ENCODE measurements around the gene NEMF. TPM values are rescaled to one million over a fixed set of nuclear protein-coding genes. Genes with fewer than 3 reads are reported as not detected.
A peak's percentile ranks its signal among the peaks of the same experiment; 100 is the strongest.
"Not testable (repeated sequence)": the region's sequence is repeated elsewhere in the genome, so short reads cannot be mapped to it uniquely, and the experiment has no call there.

The NEMF gene
- total RNA-seq, 2 donors from 2014 or later, result 43.9 to 45.2 TPM

DNA sequence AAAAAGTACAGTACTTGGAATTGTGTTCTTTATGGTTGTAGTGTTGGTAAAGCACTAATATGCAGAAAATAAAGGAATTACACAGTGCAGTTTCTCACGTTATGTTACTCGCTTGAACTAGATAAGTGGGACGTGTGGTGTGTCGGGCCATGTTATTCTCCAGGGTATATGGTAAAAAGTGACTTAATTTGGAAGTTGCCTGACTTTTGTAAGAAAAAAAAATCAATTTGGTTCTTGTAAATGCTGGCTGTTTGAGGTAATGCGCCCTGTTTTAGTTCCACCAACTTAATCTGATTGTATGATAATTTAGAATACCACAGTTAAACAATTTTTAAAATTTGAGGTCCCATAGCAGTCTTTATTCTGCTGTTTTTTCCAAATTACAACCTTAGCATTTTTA, 44.4 kb upstream of the NEMF start:
- Histone ChIP-seq H3K9me3 (no peaks in the 10 kb centered on the region), H3K27ac (peak overlapping the region; percentile 47 to 60), H3K4me1 (peaks cover 0 to 46% of the 10 kb centered on the region in 2 donors), H3K27me3 (no peaks in the 10 kb centered on the region), H3K4me3 (no peak overlapping the region), H3K36me3 (peaks cover 21% of the 10 kb centered on the region)
- no peak for DNase-seq (ENCODE audit: low spot score)
- TF ChIP-seq, protein P1, sequence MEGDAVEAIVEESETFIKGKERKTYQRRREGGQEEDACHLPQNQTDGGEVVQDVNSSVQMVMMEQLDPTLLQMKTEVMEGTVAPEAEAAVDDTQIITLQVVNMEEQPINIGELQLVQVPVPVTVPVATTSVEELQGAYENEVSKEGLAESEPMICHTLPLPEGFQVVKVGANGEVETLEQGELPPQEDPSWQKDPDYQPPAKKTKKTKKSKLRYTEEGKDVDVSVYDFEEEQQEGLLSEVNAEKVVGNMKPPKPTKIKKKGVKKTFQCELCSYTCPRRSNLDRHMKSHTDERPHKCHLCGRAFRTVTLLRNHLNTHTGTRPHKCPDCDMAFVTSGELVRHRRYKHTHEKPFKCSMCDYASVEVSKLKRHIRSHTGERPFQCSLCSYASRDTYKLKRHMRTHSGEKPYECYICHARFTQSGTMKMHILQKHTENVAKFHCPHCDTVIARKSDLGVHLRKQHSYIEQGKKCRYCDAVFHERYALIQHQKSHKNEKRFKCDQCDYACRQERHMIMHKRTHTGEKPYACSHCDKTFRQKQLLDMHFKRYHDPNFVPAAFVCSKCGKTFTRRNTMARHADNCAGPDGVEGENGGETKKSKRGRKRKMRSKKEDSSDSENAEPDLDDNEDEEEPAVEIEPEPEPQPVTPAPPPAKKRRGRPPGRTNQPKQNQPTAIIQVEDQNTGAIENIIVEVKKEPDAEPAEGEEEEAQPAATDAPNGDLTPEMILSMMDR (IDR thresholded peaks at IDR 0.05), result no peak

DNA sequence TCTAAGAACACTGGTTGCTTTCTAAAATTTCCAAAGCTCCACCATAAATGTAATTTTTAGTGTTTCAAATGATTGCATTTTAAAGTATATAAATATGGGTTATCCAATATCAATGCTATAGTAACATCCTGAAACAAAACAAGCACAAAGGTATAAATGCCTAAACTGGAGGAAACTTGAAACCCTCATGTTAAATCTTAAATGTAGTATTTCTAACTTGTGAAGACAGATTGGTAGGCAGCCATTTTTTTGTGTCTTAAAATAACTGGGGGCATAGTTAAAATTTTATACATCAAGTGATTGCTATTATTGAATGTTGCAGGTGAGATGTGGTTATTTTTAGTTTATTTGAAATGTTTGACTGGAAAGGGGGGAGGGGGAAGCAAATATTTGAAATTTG, 43.7 kb upstream of the NEMF start:
- not testable (repeated sequence) for DNase-seq (ENCODE audit: low spot score); H3K27me3 ChIP-seq; H3K9me3 ChIP-seq
- Histone ChIP-seq H3K27ac (peak overlapping the region; percentile 47 to 60), H3K4me3 (peak overlapping the region in 1 of 2 donors; percentile 99), H3K36me3 (peaks cover 21% of the 10 kb centered on the region), H3K4me1 (peaks cover 0 to 51% of the 10 kb centered on the region in 2 donors)

DNA sequence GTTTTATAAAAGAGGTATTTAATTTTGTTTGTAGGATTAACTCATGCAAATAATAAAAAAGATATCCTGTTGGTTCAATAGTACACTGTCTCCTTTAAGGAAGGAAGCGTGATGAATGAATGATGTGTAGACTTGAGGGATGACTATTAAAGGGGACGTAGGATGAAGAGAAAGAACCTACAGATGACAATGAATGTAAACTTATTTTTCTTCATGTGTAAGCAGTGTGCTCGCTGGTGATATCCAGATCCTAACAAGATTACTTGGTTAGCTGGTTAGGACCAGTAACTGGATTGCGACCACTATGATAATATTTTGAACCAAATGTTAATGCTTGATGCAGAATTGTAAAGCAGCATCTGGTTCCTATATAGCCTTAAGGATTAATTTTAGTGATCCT, 42.9 kb upstream of the NEMF start:
- peak overlapping the region; percentile 99 to 100 for H3K4me3 ChIP-seq

DNA sequence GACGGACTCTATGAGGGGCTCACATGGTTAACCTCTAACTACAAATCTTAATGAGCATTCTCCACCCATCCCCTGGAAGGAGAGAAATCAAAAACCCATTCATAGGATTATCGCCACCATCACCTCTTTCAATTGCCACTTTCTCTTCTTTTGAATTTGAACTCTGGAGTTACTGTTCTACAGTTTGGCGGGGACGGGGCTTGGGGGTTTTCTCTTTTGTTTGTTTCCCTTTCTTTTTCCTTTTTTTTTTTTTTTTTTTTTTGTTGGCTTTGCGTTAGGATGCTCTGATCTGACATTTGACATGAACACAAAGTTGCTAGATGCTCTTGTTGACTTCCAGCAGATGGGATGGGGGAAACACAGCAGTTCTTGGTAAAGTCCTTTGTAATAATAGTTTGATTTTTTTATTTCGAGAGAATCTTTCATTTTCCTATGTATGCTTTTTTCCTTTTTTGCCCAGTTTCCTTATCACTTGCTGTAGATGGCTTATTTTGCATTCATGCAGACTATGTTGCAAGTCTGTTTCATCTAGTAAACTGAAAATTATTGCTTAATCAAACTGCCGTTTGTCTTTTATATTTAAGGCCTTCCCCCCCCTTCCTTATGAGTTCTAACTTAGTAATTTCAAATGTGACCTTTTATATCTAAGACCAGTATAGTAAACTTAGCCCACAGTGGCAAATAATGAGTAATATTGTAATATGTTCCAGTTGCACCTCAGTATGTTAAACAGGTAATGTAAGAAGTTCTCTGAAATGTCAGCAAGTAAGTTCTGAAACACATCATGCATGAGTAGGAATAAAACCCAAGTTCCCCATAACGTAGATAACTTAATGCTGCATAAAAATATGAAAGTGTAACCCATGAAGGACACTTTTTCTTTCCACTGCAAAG, 41.9 kb upstream of the NEMF start:
- not testable (repeated sequence) for DNase-seq (ENCODE audit: low spot score)
- peaks cover 0 to 51% of the 10 kb centered on the region in 2 donors for H3K4me1 ChIP-seq

More for the DNA sequence above, 42.9 kb upstream of the NEMF start:
- Histone ChIP-seq H3K27ac (peak overlapping the region; percentile 47 to 60), H3K27me3 (no peaks in the 10 kb centered on the region), H3K4me1 (peaks cover 0 to 51% of the 10 kb centered on the region in 2 donors), H3K9me3 (no peaks in the 10 kb centered on the region), H3K36me3 (peaks cover 21% of the 10 kb centered on the region)
- TF ChIP-seq, protein P1 (IDR thresholded peaks at IDR 0.05), result no peak
- DNase-seq (ENCODE audit: low spot score), result no peak

DNA sequence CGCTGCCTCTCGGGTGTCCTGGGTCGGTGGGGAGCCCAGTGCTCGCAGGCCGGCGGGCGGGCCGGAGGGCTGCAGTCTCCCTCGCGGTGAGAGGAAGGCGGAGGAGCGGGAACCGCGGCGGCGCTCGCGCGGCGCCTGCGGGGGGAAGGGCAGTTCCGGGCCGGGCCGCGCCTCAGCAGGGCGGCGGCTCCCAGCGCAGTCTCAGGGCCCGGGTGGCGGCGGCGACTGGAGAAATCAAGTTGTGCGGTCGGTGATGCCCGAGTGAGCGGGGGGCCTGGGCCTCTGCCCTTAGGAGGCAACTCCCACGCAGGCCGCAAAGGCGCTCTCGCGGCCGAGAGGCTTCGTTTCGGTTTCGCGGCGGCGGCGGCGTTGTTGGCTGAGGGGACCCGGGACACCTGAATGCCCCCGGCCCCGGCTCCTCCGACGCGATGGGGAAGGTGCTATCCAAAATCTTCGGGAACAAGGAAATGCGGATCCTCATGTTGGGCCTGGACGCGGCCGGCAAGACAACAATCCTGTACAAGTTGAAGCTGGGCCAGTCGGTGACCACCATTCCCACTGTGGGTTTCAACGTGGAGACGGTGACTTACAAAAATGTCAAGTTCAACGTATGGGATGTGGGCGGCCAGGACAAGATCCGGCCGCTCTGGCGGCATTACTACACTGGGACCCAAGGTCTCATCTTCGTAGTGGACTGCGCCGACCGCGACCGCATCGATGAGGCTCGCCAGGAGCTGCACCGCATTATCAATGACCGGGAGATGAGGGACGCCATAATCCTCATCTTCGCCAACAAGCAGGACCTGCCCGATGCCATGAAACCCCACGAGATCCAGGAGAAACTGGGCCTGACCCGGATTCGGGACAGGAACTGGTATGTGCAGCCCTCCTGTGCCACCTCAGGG, 41.0 kb upstream of the NEMF start:
- peaks cover 21% of the 10 kb centered on the region for H3K36me3 ChIP-seq
- TF ChIP-seq, protein P1 (IDR thresholded peaks at IDR 0.05), result no peak
- H3K4me3 ChIP-seq, result peak overlapping the region; percentile 99 to 100
- DNase-seq (ENCODE audit: low spot score), result peak; percentile 66
- H3K27me3 ChIP-seq, result no peaks in the 10 kb centered on the region
- H3K9me3 ChIP-seq, result no peaks in the 10 kb centered on the region
- H3K27ac ChIP-seq, result peak overlapping the region; percentile 100
- H3K4me1 ChIP-seq, result peaks cover 0 to 49% of the 10 kb centered on the region in 2 donors

More for the DNA sequence above, 41.9 kb upstream of the NEMF start:
- H3K27me3 ChIP-seq, H3K9me3 ChIP-seq: not testable (repeated sequence)
- Histone ChIP-seq H3K4me3 (peak overlapping the region; percentile 99 to 100), H3K36me3 (peaks cover 21% of the 10 kb centered on the region), H3K27ac (peak overlapping the region; percentile 100)

DNA sequence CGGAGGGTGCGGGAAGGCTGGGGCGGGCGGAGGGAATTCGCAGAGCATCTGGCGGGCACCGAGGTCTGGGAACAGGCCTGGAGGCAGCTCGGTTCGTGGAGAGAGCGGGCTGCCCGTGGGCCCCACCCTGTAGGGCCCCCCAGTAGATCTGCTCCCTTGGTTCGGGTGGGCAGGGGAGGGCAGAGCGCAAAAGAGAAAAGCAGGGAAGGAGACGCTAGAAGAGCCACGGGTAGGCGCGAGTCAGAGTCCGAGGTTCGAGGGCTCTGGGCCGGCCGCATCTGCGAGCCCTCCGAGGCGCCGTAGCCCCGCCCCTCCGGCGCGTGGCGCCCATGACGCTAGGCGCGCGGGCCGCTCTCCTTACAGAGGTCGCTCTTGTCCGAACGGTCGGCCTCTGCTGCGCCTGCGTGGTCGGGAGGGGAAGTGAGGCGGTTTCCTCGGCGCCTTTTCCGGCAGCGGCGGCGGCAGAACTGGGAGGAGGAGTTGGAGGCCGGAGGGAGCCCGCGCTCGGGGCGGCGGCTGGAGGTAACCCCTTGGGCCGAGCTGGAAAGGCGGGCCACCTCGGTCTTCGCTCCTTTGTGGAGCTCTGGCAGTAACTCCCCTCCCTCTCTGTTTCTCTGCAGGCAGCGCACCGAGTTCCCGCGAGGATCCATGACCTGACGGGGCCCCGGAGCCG, 40.2 kb upstream of the NEMF start, which contains the start of gene ARF6:
ARF6 (plus strand) TSS at position 447 of the 673 bp plus-strand sequence. CDS start 655 bp downstream, outside the sequence.
- H3K27ac ChIP-seq, result peak within 1 kb of the TSS; percentile 100
- DNase-seq (ENCODE audit: low spot score), result peak; percentile 98
- peaks cover 0 to 41% of the 10 kb centered on the region in 2 donors for H3K4me1 ChIP-seq
- H3K27me3 ChIP-seq, result no peaks in the 10 kb centered on the region
- peaks cover 21% of the 10 kb centered on the region for H3K36me3 ChIP-seq
- TF ChIP-seq, protein P1 (IDR thresholded peaks at IDR 0.05), result peak in 1 of 2 donors; percentile 40
- peak within 1 kb of the TSS; percentile 99 to 100 for H3K4me3 ChIP-seq
- H3K9me3 ChIP-seq, result no peaks in the 10 kb centered on the region
